H9 (cell line): ENCODE results near the gene TNFRSF21. TPM values are rescaled to one million over a fixed set of nuclear protein-coding genes. Genes with fewer than 3 reads are reported as not detected.

Source experiments
- DNase-seq: peaks from one replicate; pipeline ENCODE4 v3.0.0-alpha.2; 2017
- H2AFZ ChIP-seq: one replicate; pipeline ENCODE4 v1.6.1; 2013; ENCODE audit warnings: mild to moderate bottlenecking, low read length, control low read depth, moderate library complexity
- H2AK5ac ChIP-seq: 2 replicates; pipeline ENCODE4 v1.6.1; 2013; ENCODE audit warnings: low read length, control low read depth, mixed read lengths; ENCODE audit not compliant: insufficient read length
- H2BK120ac ChIP-seq: one replicate; pipeline ENCODE4 v1.6.1; 2013; ENCODE audit warnings: low read depth, mild to moderate bottlenecking, low read length, control low read depth, inconsistent platforms; ENCODE audit not compliant: poor library complexity, severe bottlenecking
- H2BK12ac ChIP-seq: 2 replicates; pipeline ENCODE4 v1.6.1; 2013; ENCODE audit warnings: low read length, control low read depth, mixed read lengths, low read depth; ENCODE audit not compliant: insufficient read length
- H2BK15ac ChIP-seq: 2 replicates; pipeline ENCODE4 v1.6.1; 2013; ENCODE audit warnings: low read depth, low read length, control low read depth
- H2BK20ac ChIP-seq: one replicate; pipeline ENCODE4 v1.6.1; 2013; ENCODE audit warnings: low read depth, mild to moderate bottlenecking, low read length, control low read depth, inconsistent platforms; ENCODE audit not compliant: poor library complexity, severe bottlenecking
- H2BK5ac ChIP-seq: 2 replicates; pipeline ENCODE4 v1.6.1; 2013; ENCODE audit warnings: low read length, control low read depth, mixed read lengths; ENCODE audit not compliant: insufficient read length
- H3K14ac ChIP-seq: 2 replicates; pipeline ENCODE4 v1.6.1; 2013; ENCODE audit warnings: low read length, control low read depth; ENCODE audit not compliant: insufficient read depth
- H3K18ac ChIP-seq: 2 replicates; pipeline ENCODE4 v1.6.1; 2013; ENCODE audit warnings: low read depth, mild to moderate bottlenecking, mixed read lengths, low read length, control low read depth; ENCODE audit not compliant: insufficient read length
- H3K23ac ChIP-seq: 2 replicates; pipeline ENCODE4 v1.6.1; 2013; ENCODE audit warnings: low read length, control low read depth, mixed read lengths, low read depth; ENCODE audit not compliant: insufficient read length
- H3K23me2 ChIP-seq: 2 replicates; pipeline ENCODE4 v1.6.1; 2013; ENCODE audit warnings: low read depth, mild to moderate bottlenecking, mixed read lengths, low read length, control low read depth; ENCODE audit not compliant: insufficient read length, poor library complexity, severe bottlenecking
- H3K27ac ChIP-seq: 2 replicates; pipeline ENCODE4 v1.5.1; 2013; ENCODE audit warnings: low read length, control low read depth, mixed read lengths, low read depth; ENCODE audit not compliant: insufficient read length
- H3K27me3 ChIP-seq: 2 replicates; pipeline ENCODE4 v1.6.1; 2013; ENCODE audit warnings: low read length, control low read depth, inconsistent platforms; ENCODE audit not compliant: insufficient read depth
- H3K4ac ChIP-seq: 2 replicates; pipeline ENCODE4 v1.6.1; 2013; ENCODE audit warnings: low read depth, mild to moderate bottlenecking, control low read depth, inconsistent platforms, low read length, moderate library complexity
- H3K4me1 ChIP-seq: 2 replicates; pipeline ENCODE4 v1.6.1; 2013; ENCODE audit warnings: low read length, control low read depth, inconsistent platforms; ENCODE audit not compliant: insufficient read depth
- H3K4me2 ChIP-seq: 2 replicates; pipeline ENCODE4 v1.6.1; 2013; ENCODE audit warnings: low read length, control low read depth, mixed read lengths; ENCODE audit not compliant: insufficient read length, insufficient read depth
- H3K56ac ChIP-seq: 2 replicates; pipeline ENCODE4 v1.6.1; 2013; ENCODE audit warnings: low read depth, mild to moderate bottlenecking, mixed read lengths, low read length, control low read depth; ENCODE audit not compliant: insufficient read length
- H3K79me1 ChIP-seq: 2 replicates; pipeline ENCODE4 v1.6.1; 2013; ENCODE audit warnings: low read depth, mild to moderate bottlenecking, moderate library complexity, low read length, control low read depth, inconsistent platforms; ENCODE audit not compliant: insufficient read depth, poor library complexity, severe bottlenecking
- H3K79me2 ChIP-seq: 2 replicates; pipeline ENCODE4 v1.6.1; 2013; ENCODE audit warnings: low read length, control low read depth, inconsistent platforms; ENCODE audit not compliant: insufficient read depth
- H3K9ac ChIP-seq: 2 replicates; pipeline ENCODE4 v1.6.1; 2013; ENCODE audit warnings: low read length, control low read depth, mixed read lengths; ENCODE audit not compliant: insufficient read length; ENCODE audit errors: extremely low read depth
- H3K9me3 ChIP-seq: one replicate; pipeline ENCODE4 v1.6.1; 2013; ENCODE audit warnings: low read depth, low read length, inconsistent platforms; ENCODE audit not compliant: control insufficient read depth
- H3T11ph ChIP-seq: one replicate; pipeline ENCODE4 v1.6.1; 2013; ENCODE audit warnings: mild to moderate bottlenecking, low read length, control low read depth, inconsistent platforms
- H4K20me1 ChIP-seq: one replicate; pipeline ENCODE4 v1.6.1; 2013; ENCODE audit not compliant: control insufficient read depth, insufficient read length, insufficient read depth
- H4K5ac ChIP-seq: 2 replicates; pipeline ENCODE4 v1.6.1; 2013; ENCODE audit warnings: low read depth, mild to moderate bottlenecking, mixed read lengths, low read length, control low read depth; ENCODE audit not compliant: insufficient read length
- H4K8ac ChIP-seq: replicated peaks from 2 replicates; pipeline ENCODE4 v1.6.1; 2013; ENCODE audit warnings: low read length, control low read depth, mixed read lengths, low read depth; ENCODE audit not compliant: insufficient read length
- H4K91ac ChIP-seq: 2 replicates; pipeline ENCODE4 v1.6.1; 2013; ENCODE audit warnings: low read depth, mild to moderate bottlenecking, moderate library complexity, mixed read lengths, low read length, control low read depth; ENCODE audit not compliant: insufficient read length
- H3K27ac Mint-ChIP-seq, 3 experiments: 2 replicates in 2 of 3; 3 replicates in 1 of 3; pipeline ENCODE4 v1.8.0; 2020 to 2021; ENCODE audit warnings: mixed read lengths in 3 of 3, mild to moderate bottlenecking in 1 of 3, moderate library complexity in 1 of 3
- H3K27me3 Mint-ChIP-seq: 2 replicates; pipeline ENCODE4 v1.8.0; 2021; ENCODE audit warnings: low read depth, mild to moderate bottlenecking, moderate library complexity, mixed read lengths
- H3K36me3 Mint-ChIP-seq, 3 experiments: 2 replicates in 2 of 3; 3 replicates in 1 of 3; pipeline ENCODE4 v1.8.0; 2020 to 2021; ENCODE audit warnings: low read depth in 3 of 3, mixed read lengths in 3 of 3; ENCODE audit not compliant: insufficient read depth in 1 of 3
- H3K4me1 Mint-ChIP-seq, 2 experiments: 2 replicates each; pipeline ENCODE4 v1.8.0; 2020; ENCODE audit warnings: mixed read lengths in 2 of 2
- H3K4me3 Mint-ChIP-seq, 2 experiments: 2 replicates in 1 of 2; 3 replicates in 1 of 2; pipeline ENCODE4 v1.8.0; 2020 to 2021; ENCODE audit warnings: mild to moderate bottlenecking in 2 of 2, mixed read lengths in 2 of 2, moderate library complexity in 1 of 2
- H3K9me3 Mint-ChIP-seq, 2 experiments: 2 replicates in 1 of 2; 3 replicates in 1 of 2; pipeline ENCODE4 v1.8.0; 2020; ENCODE audit warnings: mild to moderate bottlenecking in 2 of 2, mixed read lengths in 2 of 2, moderate library complexity in 1 of 2
- WGBS: extraction: QIAGEN DNeasy Blood & Tissue Kit; methylation state at CpG from one replicate; pipeline ENCODE4 v1.1.7; 2013; ENCODE audit warnings: missing lambda C conversion rate, low lambda C conversion rate, mixed read lengths; ENCODE audit not compliant: insufficient read length; ENCODE audit errors: extremely low coverage; 5-methylcytosine and 5-hydroxymethylcytosine counted together
- total RNA-seq: library from RNA; stranded (reverse); gene quantifications from 2 replicates; pipeline ENCODE4 v1.2.1, GENCODE V29; 2021
- TF ChIP-seq, protein P1 (sequence below): fragments of 200-600 bp; sonication (generic); conservative IDR thresholded peaks from 3 replicates; pipeline ENCODE4 v1.8.0; 2021; ENCODE audit warnings: antibody characterized with exemption, mild to moderate bottlenecking

The TNFRSF21 gene
- total RNA-seq, 1 experiment from 2014 or later, result 39.1 TPM

- no peak overlapping the region for H2BK12ac ChIP-seq
- no peak overlapping the region for H4K91ac ChIP-seq
- no peak overlapping the region for H3K4me2 ChIP-seq
- DNase-seq, result no peak
- H4K5ac ChIP-seq, result no peak overlapping the region
- Mint-ChIP-seq H3K27me3 (no peaks in the 10 kb centered on the region), H3K27ac (no peak overlapping the region), H3K36me3 (peaks cover 14 to 25% (median 22%) of the 10 kb centered on the region in 3 experiments; a peak in 6 of 7 replicates), H3K4me1 (peaks cover 25 to 30% of the 10 kb centered on the region in 2 experiments), H3K9me3 (no peaks in the 10 kb centered on the region), H3K4me3 (no peak overlapping the region)
- no peak overlapping the region for H2BK5ac ChIP-seq
- TF ChIP-seq, protein P1, sequence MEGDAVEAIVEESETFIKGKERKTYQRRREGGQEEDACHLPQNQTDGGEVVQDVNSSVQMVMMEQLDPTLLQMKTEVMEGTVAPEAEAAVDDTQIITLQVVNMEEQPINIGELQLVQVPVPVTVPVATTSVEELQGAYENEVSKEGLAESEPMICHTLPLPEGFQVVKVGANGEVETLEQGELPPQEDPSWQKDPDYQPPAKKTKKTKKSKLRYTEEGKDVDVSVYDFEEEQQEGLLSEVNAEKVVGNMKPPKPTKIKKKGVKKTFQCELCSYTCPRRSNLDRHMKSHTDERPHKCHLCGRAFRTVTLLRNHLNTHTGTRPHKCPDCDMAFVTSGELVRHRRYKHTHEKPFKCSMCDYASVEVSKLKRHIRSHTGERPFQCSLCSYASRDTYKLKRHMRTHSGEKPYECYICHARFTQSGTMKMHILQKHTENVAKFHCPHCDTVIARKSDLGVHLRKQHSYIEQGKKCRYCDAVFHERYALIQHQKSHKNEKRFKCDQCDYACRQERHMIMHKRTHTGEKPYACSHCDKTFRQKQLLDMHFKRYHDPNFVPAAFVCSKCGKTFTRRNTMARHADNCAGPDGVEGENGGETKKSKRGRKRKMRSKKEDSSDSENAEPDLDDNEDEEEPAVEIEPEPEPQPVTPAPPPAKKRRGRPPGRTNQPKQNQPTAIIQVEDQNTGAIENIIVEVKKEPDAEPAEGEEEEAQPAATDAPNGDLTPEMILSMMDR, result no peak
- no CpG with 5 or more reads among the region's 5 CpGs for WGBS
- H3K9ac ChIP-seq, result no peak overlapping the region
- no peak overlapping the region for H3K23ac ChIP-seq
- H3K9me3 ChIP-seq, result no peaks in the 10 kb centered on the region
- H2BK15ac ChIP-seq, result no peak overlapping the region
- H4K8ac ChIP-seq, result no peak overlapping the region
- H3K79me1 ChIP-seq, result no peaks in the 10 kb centered on the region
- H2AK5ac ChIP-seq, result no peak overlapping the region
- no peak overlapping the region for H2BK20ac ChIP-seq
- H2AFZ ChIP-seq, result no peak overlapping the region
- no peak overlapping the region for H3K56ac ChIP-seq
- H3K4ac ChIP-seq, result no peak overlapping the region
- H3T11ph ChIP-seq, result no peak overlapping the region
- no peak overlapping the region for H3K14ac ChIP-seq
- no peaks in the 10 kb centered on the region for H3K27me3 ChIP-seq
- no peaks in the 10 kb centered on the region for H3K23me2 ChIP-seq
- H3K27ac ChIP-seq, result no peak overlapping the region
- no peaks in the 10 kb centered on the region for H4K20me1 ChIP-seq
- H3K4me1 ChIP-seq, result peaks cover 6% of the 10 kb centered on the region; the same call in 1 of the 2 replicates
- H3K18ac ChIP-seq, result no peak overlapping the region
- H3K79me2 ChIP-seq, result peaks cover 4% of the 10 kb centered on the region; the same call in 1 of the 2 replicates
- no peak overlapping the region for H2BK120ac ChIP-seq
These were observed 72.5 kb downstream of the TNFRSF21 start for GRCh38 chr6:47237196-47237595.
